RPMI8226 (cell line): ENCODE data around the gene R3HCC1L.

Experiments used
- DNase-seq: peaks from one replicate; pipeline ENCODE4 v3.0.0-alpha.2; 2015

The R3HCC1L gene

GRCh38 chr10:98134431-98135221 lies at the start of gene R3HCC1L:
R3HCC1L (plus strand) TSS chr10:98134657; CDS start chr10:98208115, 73,458 bp downstream.
- peak; percentile 88 for DNase-seq

- no peak for DNase-seq
Measured at GRCh38 chr10:98085238-98085637, 49.2 kb upstream of the R3HCC1L start.

- no peak for DNase-seq
Measured at GRCh38 chr10:98086837-98087708, 47.4 kb upstream of the R3HCC1L start.

DNA sequence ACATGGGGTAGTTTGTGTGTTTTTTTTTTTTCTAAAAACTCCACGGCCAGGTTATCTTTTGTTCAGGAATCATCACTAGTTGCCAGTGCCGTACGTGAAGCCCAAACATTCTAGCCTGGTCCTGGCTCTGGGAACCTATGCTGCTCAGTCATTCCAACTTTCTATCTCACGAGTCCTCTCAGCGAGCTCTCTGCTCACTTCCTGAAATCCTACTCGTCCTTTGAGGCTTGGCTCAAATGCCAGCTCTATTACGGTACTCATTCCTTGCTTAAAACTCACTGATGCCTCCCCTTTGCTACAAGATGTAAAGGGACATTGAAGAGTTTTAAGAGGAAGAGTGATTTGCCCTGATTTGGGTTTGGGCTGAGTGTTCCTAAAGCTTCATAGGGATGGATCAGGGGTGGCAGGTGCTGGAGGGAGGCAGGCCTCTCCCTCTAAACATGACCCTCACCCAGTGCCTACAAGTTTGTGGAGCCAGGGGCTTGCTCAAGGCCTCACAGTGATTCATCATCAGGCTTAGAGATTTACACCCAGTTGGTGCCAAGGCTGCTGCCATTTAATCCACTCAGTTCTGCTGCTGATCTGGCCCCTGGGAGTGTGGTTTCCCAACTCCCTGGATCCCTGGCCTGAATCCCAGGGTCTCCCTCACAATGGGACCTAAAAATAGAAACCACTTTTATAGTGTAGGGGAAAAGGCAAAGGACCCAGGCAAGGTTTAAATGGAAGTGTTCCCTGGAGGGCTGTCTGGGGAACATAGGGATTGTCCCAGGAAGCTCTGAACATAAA lies 46.1 kb upstream of the R3HCC1L start:
- no peak for DNase-seq

GRCh38 chr10:98090822-98091221 lies 43.6 kb upstream of the R3HCC1L start:
- DNase-seq = no peak

DNA sequence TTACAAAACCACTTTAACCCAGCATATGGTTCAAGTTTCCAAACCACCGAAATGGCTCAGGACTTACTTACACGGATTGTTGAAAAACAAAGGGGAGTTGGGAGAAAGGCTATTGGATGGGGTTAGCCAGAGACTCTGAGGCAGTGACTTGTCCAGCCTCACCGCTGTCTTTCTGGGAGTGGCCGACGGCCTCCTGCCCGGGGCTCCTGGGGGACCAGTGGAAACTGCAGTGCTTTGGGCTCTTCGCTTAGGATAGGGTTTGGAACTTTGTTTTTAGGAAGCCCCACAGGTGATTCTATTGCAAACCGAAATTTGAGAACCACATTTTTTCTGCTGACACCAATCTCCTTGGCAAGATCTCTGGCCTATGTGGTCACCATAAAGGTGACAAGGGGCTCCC lies 38.1 kb upstream of the R3HCC1L start:
- no peak for DNase-seq

DNA sequence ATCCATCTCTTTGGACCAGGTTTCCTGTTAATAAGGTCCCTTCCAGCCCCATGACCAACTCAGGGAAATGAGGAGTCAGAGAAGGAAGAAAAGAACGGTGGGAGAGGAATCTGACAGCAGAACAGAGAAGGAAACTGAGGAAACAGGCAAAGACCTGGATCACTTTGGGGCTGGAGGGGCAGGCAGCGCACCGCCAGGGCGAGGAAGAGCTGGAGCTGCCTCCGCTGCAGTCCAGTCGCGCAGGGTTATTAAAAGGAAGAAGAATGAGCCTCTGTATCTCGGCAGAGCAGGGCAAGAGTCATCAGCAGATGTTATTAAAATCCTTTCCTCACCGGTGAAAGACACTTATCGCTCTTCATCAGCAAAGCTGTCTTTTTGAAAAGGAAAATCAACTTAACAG lies 37.7 kb upstream of the R3HCC1L start:
- DNase-seq = no peak

- DNase-seq = no peak
Measured at GRCh38 chr10:98097175-98097574, 37.3 kb upstream of the R3HCC1L start.

DNA sequence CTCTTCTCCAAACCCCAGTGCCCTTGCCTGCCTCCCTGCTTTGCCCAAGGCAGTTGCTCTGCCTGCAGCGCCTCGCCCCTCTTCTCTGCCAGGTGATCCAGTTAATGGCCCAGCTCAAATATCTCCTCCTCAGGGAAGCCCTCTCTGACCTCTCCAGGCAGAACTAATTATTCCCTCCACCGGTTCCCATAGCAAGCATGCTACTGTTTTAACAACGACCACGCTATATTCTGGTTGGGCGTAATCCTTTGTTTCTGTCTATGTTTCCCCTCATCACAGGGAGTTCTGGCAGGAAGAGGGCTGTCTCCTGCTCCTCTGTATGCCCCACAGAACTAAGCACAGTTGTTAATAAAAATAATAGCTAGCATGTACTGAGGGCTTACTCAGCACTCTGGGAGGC lies 36.8 kb upstream of the R3HCC1L start:
- no peak for DNase-seq

GRCh38 chr10:98098247-98098646 lies 36.2 kb upstream of the R3HCC1L start:
- DNase-seq = no peak

GRCh38 chr10:98100476-98100875 lies 34.0 kb upstream of the R3HCC1L start:
- no peak for DNase-seq

GRCh38 chr10:98101366-98101765 lies 33.1 kb upstream of the R3HCC1L start:
- DNase-seq = no peak

DNA sequence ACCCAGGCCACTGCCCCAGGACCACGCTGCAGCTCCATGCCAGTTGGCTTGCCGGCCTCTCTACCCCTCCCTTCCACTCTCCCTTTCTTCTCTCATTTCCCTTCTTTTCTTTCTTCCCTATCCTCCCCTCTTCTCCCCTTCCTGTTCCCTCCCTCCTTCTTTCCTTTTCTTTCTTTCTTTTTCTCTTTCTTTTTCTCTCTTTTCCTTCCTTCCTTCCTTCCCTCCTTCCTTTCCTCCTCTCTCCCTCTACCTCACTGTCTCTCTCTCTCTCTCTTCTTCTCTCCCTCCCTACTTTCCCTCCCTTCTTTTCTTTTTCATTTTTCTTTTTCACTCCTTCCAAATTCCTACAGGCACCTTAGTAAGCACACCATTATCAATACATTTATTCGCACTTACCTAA lies 30.3 kb upstream of the R3HCC1L start:
- DNase-seq = no peak

DNA sequence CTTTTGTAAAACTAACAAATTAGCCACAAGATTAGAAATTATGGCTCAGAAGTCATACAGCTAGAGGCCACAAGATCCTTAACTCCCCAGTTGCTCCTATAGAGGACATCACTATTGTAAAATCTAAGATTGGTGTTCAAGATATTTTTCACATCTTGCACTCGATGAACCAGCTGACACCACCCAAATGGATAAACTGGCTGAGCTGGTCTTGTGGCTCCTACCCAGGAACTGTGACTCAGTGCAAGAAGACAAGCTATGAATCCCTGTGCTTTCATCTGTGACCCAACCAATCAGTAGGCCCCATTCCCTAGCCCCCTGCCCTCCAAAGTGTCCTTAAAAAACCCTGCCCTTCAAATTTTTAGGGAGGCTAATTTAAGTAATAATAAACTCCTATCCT lies 27.9 kb upstream of the R3HCC1L start:
- DNase-seq = no peak

GRCh38 chr10:98107644-98108430 lies 26.6 kb upstream of the R3HCC1L start:
- DNase-seq = no peak

GRCh38 chr10:98110356-98110755 lies 24.1 kb upstream of the R3HCC1L start:
- DNase-seq = no peak

DNA sequence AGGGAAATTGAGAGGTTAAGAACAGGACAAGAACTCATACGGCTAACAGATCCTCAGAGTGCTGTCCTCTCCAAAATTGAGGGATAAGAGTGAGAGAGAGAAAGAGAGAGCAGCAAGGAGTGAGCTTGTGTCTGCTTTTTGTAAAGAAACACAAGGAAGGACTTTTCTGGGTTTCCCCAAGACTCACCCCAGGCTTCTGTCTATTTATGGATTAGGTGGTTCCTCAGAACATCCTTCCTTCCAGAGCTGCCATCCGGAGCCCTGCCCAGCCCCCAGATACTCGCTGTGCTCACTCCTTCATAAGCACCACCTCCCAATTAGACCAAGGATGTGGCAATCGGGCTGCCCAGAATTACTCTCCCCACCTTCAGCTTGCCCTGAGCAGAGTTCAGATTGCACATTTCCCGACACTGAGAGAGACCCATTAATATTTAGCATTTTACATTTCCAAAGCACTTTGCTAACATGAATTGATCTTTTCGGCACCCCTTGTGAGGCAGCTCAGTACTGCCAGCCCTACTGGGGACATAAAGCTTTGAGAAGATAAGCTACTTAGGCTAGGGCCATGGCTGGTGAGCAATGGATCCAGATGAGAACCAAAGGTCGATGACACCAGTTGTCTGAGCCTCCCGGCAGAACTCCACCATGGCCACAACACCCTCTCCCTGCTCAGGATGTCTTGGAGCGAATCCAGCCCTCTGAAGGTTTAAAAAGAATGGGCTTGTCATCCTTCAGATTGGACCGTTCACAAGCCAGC lies 19.2 kb upstream of the R3HCC1L start:
- no peak for DNase-seq

GRCh38 chr10:98119891-98120290 lies 14.6 kb upstream of the R3HCC1L start:
- DNase-seq = no peak

DNA sequence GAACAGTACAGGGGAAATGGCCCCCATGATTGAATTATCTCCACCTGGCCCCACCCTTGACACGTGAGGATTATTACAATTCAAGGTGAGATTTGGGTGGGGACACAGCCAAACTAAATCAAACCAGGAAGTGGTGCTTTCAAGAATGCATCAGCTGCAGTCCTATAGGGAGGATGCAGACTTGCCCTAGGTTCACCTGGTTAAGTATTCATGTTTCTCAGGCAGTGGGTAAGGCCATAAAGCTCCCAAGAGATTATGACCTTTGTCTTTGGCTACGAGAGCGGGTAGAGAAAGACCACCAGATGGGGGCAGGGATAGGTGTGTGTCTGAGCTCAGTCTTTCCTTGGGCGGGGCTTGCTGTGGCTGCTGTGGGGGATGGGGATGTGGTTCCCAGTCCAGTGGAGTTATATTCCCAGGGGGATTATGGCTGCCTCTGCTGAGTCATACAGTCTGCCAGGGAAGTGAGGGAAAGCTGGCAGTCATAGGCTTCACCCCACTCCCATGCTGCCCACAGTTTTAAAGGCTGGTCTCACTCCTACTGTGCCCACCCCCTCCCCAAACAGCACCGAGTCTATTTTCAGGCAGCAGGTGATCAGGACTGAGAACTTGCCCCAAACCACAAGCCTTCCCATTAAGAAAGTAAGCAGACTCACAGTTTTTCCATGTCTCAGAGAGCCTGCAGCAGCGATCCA lies 8.4 kb upstream of the R3HCC1L start:
- DNase-seq = no peak

DNA sequence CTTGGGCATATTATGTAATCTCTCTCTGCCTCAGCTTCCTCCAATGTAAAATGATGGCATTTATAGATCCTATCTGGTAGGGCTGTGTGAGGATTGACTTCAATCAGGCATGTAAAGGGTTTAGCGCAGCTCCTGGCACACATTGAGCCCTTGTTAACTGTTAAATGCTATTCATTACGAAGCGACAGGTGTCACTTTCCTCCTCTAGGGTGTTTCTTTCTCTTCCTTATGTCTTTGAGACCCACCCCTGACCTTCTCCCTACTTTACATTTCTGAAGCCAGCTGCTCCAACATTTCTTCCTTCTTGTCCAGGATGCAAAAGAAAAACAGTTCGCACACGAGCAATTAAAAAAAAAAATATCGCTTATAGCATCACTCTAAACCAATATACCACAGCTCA lies 5.7 kb upstream of the R3HCC1L start:
- no peak for DNase-seq

- DNase-seq = no peak
Measured at GRCh38 chr10:98131619-98132018, 2.8 kb upstream of the R3HCC1L start.
